Tibial artery (tissue), 4 donors: ENCODE data around the gene EPS8L3.

ENCODE experiments used
- DNase-seq, 2 donors: peaks; one replicate each; pipeline ENCODE4 v3.0.0-alpha.2; 2019
- H3K27ac ChIP-seq, 2 donors: fragments of 200-600 bp; sonication (generic) in 1 of 2; 1 replicate in 1 of 2; 2 replicates in 1 of 2; pipeline ENCODE4 v1.5.1; 2018 to 2019; ENCODE audit warnings: mild to moderate bottlenecking in 1 of 2
- H3K27me3 ChIP-seq, 2 donors: fragments of 200-600 bp; sonication (generic) in 1 of 2; one replicate each; pipeline versions ENCODE4 v1.5.1 to v1.6.0; 2016 to 2019
- H3K36me3 ChIP-seq, 3 donors: fragments of 200-600 bp; sonication (generic) in 2 of 3; one replicate each; pipeline ENCODE4 v1.5.1; 2016 to 2019; ENCODE audit warnings: mild to moderate bottlenecking in 2 of 3
- H3K4me1 ChIP-seq, 4 donors: fragments of 200-600 bp; sonication (generic) in 2 of 4; 1 replicate in 3 of 4; 2 replicates in 1 of 4; pipeline ENCODE4 v1.5.1; 2016 to 2019
- H3K4me3 ChIP-seq, 2 donors: fragments of 200-600 bp; sonication (generic) in 1 of 2; 1 replicate in 1 of 2; 2 replicates in 1 of 2; pipeline ENCODE4 v1.5.1; 2018 to 2019; ENCODE audit warnings: mild to moderate bottlenecking in 2 of 2
- H3K9me3 ChIP-seq, 3 donors: fragments of 200-600 bp; sonication (generic) in 1 of 3; one replicate each; pipeline ENCODE4 v1.5.1; 2016 to 2019
- intact Hi-C: fragments of 100-400 bp; cut with DNase I; formaldehyde crosslinking; loops from one replicate; pipeline ENCODE4 v1.15.0; 2023; ENCODE audit warnings: low total_unique reads
- TF ChIP-seq, protein P1 (sequence below), 2 experiments: fragments of 200-600 bp in 1 of 2; fragments of 450-650 bp in 1 of 2; IDR thresholded peaks; one replicate each; pipeline ENCODE4 v1.5.1; 2017 to 2019; ENCODE audit warnings: antibody characterized with exemption in 2 of 2, mild to moderate bottlenecking in 1 of 2, moderate library complexity in 1 of 2

EPS8L3 gene

DNA sequence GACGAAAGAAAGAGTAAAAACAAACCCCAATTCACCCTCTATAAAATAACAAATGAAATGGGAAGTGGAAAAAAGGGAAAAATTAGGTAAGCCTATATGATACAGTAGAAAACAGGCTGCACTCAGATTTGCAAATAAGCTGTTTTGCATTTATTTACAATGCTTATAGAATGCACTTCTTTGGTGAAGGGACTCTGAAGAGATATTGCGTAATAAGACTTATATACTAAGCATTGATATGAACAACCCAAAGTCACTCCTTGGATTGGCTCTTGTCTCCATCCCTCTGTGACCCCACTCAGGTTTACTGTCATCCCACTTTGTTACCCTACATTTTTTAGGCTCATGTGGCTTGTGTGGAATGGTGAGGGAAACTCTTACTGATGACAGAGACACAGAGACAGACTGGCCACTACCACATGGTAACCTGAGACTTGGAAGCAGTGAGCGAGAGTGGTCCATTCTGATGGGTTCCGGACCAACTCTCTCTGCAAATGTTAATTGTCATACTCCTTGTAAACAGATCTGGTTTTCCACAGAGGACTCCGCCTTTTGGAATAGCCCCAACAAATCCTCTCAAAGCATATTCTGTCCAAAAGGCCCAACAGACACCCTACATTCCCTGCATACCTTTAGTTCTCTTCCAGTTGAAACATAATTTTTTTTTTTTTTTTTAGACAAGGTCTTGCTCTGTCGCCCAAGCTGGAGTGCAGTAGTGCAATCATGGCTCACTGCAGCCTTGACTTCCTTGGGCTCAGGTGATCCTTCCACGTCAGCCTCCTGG, 40.6 kb downstream of the EPS8L3 start:
- DNase-seq = no peak
- no peaks in the 10 kb centered on the region for H3K27me3 ChIP-seq
- TF ChIP-seq, protein P1, sequence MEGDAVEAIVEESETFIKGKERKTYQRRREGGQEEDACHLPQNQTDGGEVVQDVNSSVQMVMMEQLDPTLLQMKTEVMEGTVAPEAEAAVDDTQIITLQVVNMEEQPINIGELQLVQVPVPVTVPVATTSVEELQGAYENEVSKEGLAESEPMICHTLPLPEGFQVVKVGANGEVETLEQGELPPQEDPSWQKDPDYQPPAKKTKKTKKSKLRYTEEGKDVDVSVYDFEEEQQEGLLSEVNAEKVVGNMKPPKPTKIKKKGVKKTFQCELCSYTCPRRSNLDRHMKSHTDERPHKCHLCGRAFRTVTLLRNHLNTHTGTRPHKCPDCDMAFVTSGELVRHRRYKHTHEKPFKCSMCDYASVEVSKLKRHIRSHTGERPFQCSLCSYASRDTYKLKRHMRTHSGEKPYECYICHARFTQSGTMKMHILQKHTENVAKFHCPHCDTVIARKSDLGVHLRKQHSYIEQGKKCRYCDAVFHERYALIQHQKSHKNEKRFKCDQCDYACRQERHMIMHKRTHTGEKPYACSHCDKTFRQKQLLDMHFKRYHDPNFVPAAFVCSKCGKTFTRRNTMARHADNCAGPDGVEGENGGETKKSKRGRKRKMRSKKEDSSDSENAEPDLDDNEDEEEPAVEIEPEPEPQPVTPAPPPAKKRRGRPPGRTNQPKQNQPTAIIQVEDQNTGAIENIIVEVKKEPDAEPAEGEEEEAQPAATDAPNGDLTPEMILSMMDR (IDR thresholded peaks at IDR 0.05) = no peak
- H3K9me3 ChIP-seq = no peaks in the 10 kb centered on the region
- intact Hi-C loops = no loop called here
- no peak overlapping the region for H3K4me3 ChIP-seq
- H3K36me3 ChIP-seq = no peaks in the 10 kb centered on the region
- no peaks in the 10 kb centered on the region for H3K4me1 ChIP-seq
- no peak overlapping the region for H3K27ac ChIP-seq

DNA sequence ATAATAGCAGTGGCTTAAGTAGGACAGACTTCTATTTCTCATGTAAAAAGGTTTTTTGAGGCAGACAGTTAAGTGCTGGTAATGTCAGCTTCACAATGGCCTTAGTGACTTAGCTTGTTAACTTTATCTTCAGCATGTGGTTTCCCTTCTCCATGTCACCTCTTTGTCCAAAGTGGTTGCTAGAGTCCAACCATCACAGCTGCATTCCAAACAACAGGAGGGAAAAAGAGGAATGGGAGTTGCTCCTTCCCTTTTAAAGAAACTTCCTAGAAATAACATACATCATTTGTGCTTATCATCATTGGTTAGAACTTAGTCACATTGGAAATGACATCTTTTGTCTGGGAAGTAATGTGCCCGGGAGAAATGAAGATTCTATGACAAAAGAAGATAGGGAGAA, 41.8 kb downstream of the EPS8L3 start:
- H3K4me1 ChIP-seq = no peaks in the 10 kb centered on the region
- DNase-seq = no peak
- H3K36me3 ChIP-seq = no peaks in the 10 kb centered on the region
- intact Hi-C loops = no loop called here
- H3K4me3 ChIP-seq = no peak overlapping the region
- H3K27me3 ChIP-seq = no peaks in the 10 kb centered on the region
- no peaks in the 10 kb centered on the region for H3K9me3 ChIP-seq
- no peak overlapping the region for H3K27ac ChIP-seq
- TF ChIP-seq, protein P1 (IDR thresholded peaks at IDR 0.05) = no peak

DNA sequence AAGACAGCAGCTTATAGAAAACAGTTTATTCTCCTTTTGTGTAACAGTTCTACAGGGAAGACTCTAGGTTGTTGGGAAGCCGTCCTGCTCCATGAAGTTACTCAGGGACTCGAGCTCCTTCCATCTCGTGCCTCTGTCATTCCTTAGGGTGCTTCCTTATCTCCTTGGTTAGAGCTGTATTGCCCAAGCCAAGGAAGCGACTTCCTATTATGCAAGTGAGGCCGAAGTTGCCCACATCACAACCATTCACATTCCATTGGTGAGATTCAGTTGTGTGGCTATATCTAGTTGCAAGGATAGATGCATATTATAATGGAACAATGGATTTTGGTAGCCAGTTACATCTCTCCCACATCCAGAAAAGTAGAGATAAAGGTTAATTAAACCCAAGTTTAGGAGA, 42.7 kb downstream of the EPS8L3 start:
- no peak overlapping the region for H3K4me3 ChIP-seq
- no peak for DNase-seq
- H3K9me3 ChIP-seq = no peaks in the 10 kb centered on the region
- no peaks in the 10 kb centered on the region for H3K4me1 ChIP-seq
- no peak overlapping the region for H3K27ac ChIP-seq
- H3K36me3 ChIP-seq = no peaks in the 10 kb centered on the region
- no peaks in the 10 kb centered on the region for H3K27me3 ChIP-seq
- TF ChIP-seq, protein P1 (IDR thresholded peaks at IDR 0.05) = no peak
- intact Hi-C loops = no loop called here

DNA sequence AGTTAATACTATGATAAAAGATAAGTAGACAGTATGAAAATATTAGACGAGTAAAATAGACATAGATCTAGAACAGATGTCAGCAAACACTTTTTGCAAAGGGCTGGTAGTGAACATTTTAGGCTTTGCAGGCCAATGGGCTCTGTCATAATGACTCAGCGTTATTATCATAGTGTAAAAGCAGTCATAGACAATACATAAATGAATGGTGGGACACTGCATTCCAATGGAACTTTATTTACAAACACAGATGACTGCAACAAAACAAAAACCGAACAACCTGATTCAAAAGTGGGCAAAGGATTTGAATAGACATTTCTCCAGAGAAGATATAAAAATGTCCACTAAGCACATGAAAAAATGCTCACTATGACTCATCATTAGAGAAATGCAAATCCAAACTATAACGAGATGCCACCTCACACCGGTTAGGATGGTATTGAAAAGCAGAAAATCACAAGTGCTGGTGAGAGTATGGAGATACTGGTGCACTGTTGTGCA, 44.3 kb downstream of the EPS8L3 start:
- no peaks in the 10 kb centered on the region for H3K36me3 ChIP-seq
- no peak for DNase-seq
- intact Hi-C loops = no loop called here
- TF ChIP-seq, protein P1 (IDR thresholded peaks at IDR 0.05) = no peak
- H3K27ac ChIP-seq = no peak overlapping the region
- peaks cover 0 to 6% of the 10 kb centered on the region in 2 donors for H3K27me3 ChIP-seq
- H3K4me3 ChIP-seq = no peak overlapping the region
- H3K9me3 ChIP-seq = no peaks in the 10 kb centered on the region
- H3K4me1 ChIP-seq = no peaks in the 10 kb centered on the region

DNA sequence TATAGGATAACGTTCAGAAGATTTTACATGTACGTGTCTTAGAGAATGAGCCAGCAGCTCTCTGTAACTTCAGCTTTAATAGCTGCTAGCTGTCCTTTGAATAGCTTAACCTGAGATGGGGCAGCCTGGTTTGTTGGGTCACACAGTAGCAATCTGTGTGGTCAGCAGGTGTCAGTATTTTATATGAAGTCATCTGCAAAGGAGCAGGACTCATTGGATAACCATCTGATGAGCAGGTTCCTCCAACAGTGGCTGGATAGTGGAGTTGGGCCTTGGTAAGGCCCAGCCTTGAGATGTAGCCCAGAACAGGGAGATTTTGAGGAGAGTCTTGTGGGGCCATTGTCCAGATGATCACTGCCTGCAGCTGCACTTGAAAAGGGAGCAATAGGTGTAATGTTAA, 45.2 kb downstream of the EPS8L3 start:
- Histone ChIP-seq H3K27ac (no peak overlapping the region), H3K36me3 (no peaks in the 10 kb centered on the region), H3K27me3 (peaks cover 0 to 7% of the 10 kb centered on the region in 2 donors), H3K4me1 (no peaks in the 10 kb centered on the region), H3K9me3 (no peaks in the 10 kb centered on the region), H3K4me3 (no peak overlapping the region)
- intact Hi-C loops = no loop called here
- TF ChIP-seq, protein P1 (IDR thresholded peaks at IDR 0.05) = no peak
- DNase-seq = no peak
